HepG2 (cell line): ENCODE results near the gene PLD1. TPM values are rescaled to one million over a fixed set of nuclear protein-coding genes. Genes with fewer than 3 reads are reported as not detected.

Experiments
- BHLHE40 ChIP-seq: IDR thresholded peaks from 2 replicates; pipeline ENCODE4 v1.6.1; 2011; ENCODE audit warnings: low read length, improper control_type of control experiment
- CC2D1A ChIP-seq: sonication (generic); formaldehyde crosslinking; IDR thresholded peaks from 2 replicates; pipeline ENCODE4 v1.8.1; 2023; ENCODE audit warnings: mild to moderate bottlenecking, missing genetic modification reagents
- CHD4 ChIP-seq: fragments of 200-600 bp; sonication (generic); IDR thresholded peaks from 2 replicates; pipeline ENCODE4 v1.7.0; 2017; ENCODE audit warnings: mild to moderate bottlenecking, low read length, borderline replicate concordance
- CREM ChIP-seq, 2 experiments: sonication (generic) in 1 of 2; formaldehyde crosslinking in 1 of 2; IDR thresholded peaks; 2 replicates each; pipeline versions ENCODE4 v1.4.0 to v1.6.1; 2016 to 2020; ENCODE audit warnings: antibody characterized with exemption in 1 of 2, mild to moderate bottlenecking in 1 of 2, missing genetic modification reagents in 1 of 2
- CSRNP1 ChIP-seq: sonication (generic); formaldehyde crosslinking; IDR thresholded peaks from 2 replicates; pipeline ENCODE4 v1.8.1; 2023; ENCODE audit warnings: mild to moderate bottlenecking, missing genetic modification reagents
- DMTF1 ChIP-seq: sonication (generic); formaldehyde crosslinking; IDR thresholded peaks from 2 replicates; pipeline ENCODE4 v1.4.0; 2020; ENCODE audit warnings: mild to moderate bottlenecking, missing genetic modification reagents
- FOXA3 ChIP-seq: IDR thresholded peaks from 2 replicates; pipeline ENCODE4 v1.6.1; 2016; ENCODE audit warnings: missing genetic modification reagents, missing compliant biosample characterization
- FOXO1 ChIP-seq: sonication (generic); formaldehyde crosslinking; IDR thresholded peaks from 2 replicates; pipeline ENCODE4 v1.4.0; 2020; ENCODE audit warnings: missing genetic modification reagents
- HDAC2 ChIP-seq: sonication (generic); formaldehyde crosslinking; IDR thresholded peaks from 2 replicates; pipeline ENCODE4 v1.4.0; 2020; ENCODE audit warnings: missing genetic modification reagents
- KMT2A ChIP-seq: sonication (generic); formaldehyde crosslinking; IDR thresholded peaks from 2 replicates; pipeline ENCODE4 v1.4.0; 2020; ENCODE audit warnings: missing genetic modification reagents
- PRDM4 ChIP-seq: sonication (generic); formaldehyde crosslinking; IDR thresholded peaks from 2 replicates; pipeline ENCODE4 v1.9.0; 2021; ENCODE audit warnings: missing genetic modification reagents, borderline replicate concordance
- PRMT3 ChIP-seq: sonication (generic); formaldehyde crosslinking; IDR thresholded peaks from 2 replicates; pipeline ENCODE4 v1.8.1; 2022; ENCODE audit warnings: low read depth, mild to moderate bottlenecking, moderate library complexity, missing genetic modification reagents, borderline replicate concordance
- RCOR2 ChIP-seq: IDR thresholded peaks from 2 replicates; pipeline ENCODE4 v1.6.1; 2016; ENCODE audit warnings: missing biosample characterization, missing genetic modification reagents
- STAG1 ChIP-seq: sonication (generic); formaldehyde crosslinking; IDR thresholded peaks from 2 replicates; pipeline ENCODE4 v1.4.0; 2020; ENCODE audit warnings: missing genetic modification reagents
- THAP8 ChIP-seq: sonication (generic); formaldehyde crosslinking; IDR thresholded peaks from 2 replicates; pipeline ENCODE4 v1.5.1; 2020; ENCODE audit warnings: missing genetic modification reagents, mild to moderate bottlenecking, borderline replicate concordance
- ZBTB3 ChIP-seq: sonication (generic); formaldehyde crosslinking; IDR thresholded peaks from 2 replicates; pipeline ENCODE4 v1.4.0; 2020; ENCODE audit warnings: low read depth, mild to moderate bottlenecking, moderate library complexity, missing genetic modification reagents, borderline replicate concordance
- ZNF121 ChIP-seq: sonication (generic); formaldehyde crosslinking; IDR thresholded peaks from 2 replicates; pipeline ENCODE4 v1.5.0; 2020; ENCODE audit warnings: mild to moderate bottlenecking, missing genetic modification reagents
- ZNF264 ChIP-seq: sonication (generic); formaldehyde crosslinking; IDR thresholded peaks from 2 replicates; pipeline ENCODE4 v1.4.0; 2020; ENCODE audit warnings: missing genetic modification reagents
- ZNF558 ChIP-seq: sonication (generic); formaldehyde crosslinking; IDR thresholded peaks from 2 replicates; pipeline ENCODE4 v1.9.0; 2022; ENCODE audit warnings: mild to moderate bottlenecking, missing genetic modification reagents, borderline replicate concordance
- ZNF572 ChIP-seq: sonication (generic); formaldehyde crosslinking; IDR thresholded peaks from 2 replicates; pipeline ENCODE4 v1.5.1; 2020; ENCODE audit warnings: mild to moderate bottlenecking, missing genetic modification reagents
- ZNF768 ChIP-seq: sonication (generic); formaldehyde crosslinking; IDR thresholded peaks from 2 replicates; pipeline ENCODE4 v1.4.0; 2020; ENCODE audit warnings: missing genetic modification reagents
- ZNF775 ChIP-seq: sonication (generic); formaldehyde crosslinking; IDR thresholded peaks from 2 replicates; pipeline ENCODE4 v1.4.0; 2020; ENCODE audit warnings: missing genetic modification reagents, mild to moderate bottlenecking, moderate library complexity, borderline replicate concordance
- ZNF777 ChIP-seq: sonication (generic); formaldehyde crosslinking; IDR thresholded peaks from 2 replicates; pipeline ENCODE4 v1.4.0; 2020; ENCODE audit warnings: missing genetic modification reagents
- polyA plus RNA-seq, 8 experiments: library from polyadenylated mRNA; depleted of rRNA in 3 of 8; stranded (reverse) in 7 of 8; unstranded in 1 of 8; fragments of >200 nt; fragmentation: Illumina TruSeq in 4 of 8; extraction: Trizol in 4 of 8; gene quantifications; 2 replicates each; pipeline versions ENCODE4 v1.2.1 to v1.2.3, GENCODE V29; 2011 to 2016; ENCODE audit warnings: low read depth in 4 of 8, missing spikeins in 1 of 8, mixed read lengths in 1 of 8; ENCODE audit not compliant: insufficient read depth in 1 of 8
- total RNA-seq, 5 experiments: library from RNA; depleted of rRNA; stranded (reverse); fragments of >200 nt; fragmentation: Illumina TruSeq; extraction: Trizol; gene quantifications; 2 replicates each; pipeline ENCODE4 v1.2.3, GENCODE V29; 2016; ENCODE audit warnings: low read depth in 1 of 5

PLD1 gene
- total and polyA plus RNA-seq, 2 of the 13 experiments (the other 11 are each of a cell fraction or from before 2014, with no cell fraction given), result 27.1 to 59.4 TPM

- no peak for TF ChIP-seq PRDM4 (CRISPR knock-in tag)
- no peak for TF ChIP-seq ZNF768 (CRISPR knock-in tag)
- no peak for TF ChIP-seq ZNF572 (CRISPR knock-in tag)
- 0 out of 2 replicates have a peak, but pooled peaks have one; percentile 19 for TF ChIP-seq ZNF121 (CRISPR knock-in tag)
- TF ChIP-seq DMTF1 (CRISPR knock-in tag), result no peak
- TF ChIP-seq ZNF777, result no peak
- peak; percentile 98 for TF ChIP-seq CREM (IDR thresholded peaks at IDR 0.05)
- TF ChIP-seq CREM (CRISPR knock-in tag; IDR thresholded peaks at IDR 0.05), result no peak
- 0 out of 2 replicates have a peak, but pooled peaks have one; percentile 19 for TF ChIP-seq BHLHE40
- no peak for TF ChIP-seq KMT2A (CRISPR knock-in tag)
- peak; percentile 91 for TF ChIP-seq HDAC2 (CRISPR knock-in tag)
- peak; percentile 81 for TF ChIP-seq RCOR2
- TF ChIP-seq ZNF775 (CRISPR knock-in tag), result peak; percentile 62; the same call in 1 of the 2 replicates
- TF ChIP-seq CHD4, result peak; percentile 65; the same call in 1 of the 2 replicates
- TF ChIP-seq ZNF558 (CRISPR knock-in tag), result no peak
- TF ChIP-seq FOXO1 (CRISPR knock-in tag), result peak; percentile 99
- TF ChIP-seq CC2D1A, result no peak
- no peak; the same call in 1 of the 2 replicates for TF ChIP-seq CSRNP1 (CRISPR knock-in tag)
- TF ChIP-seq FOXA3 (CRISPR knock-in tag), result peak; percentile 100
- no peak for TF ChIP-seq PRMT3
- no peak for TF ChIP-seq THAP8
- TF ChIP-seq ZBTB3 (CRISPR knock-in tag), result peak; percentile 52; the same call in 1 of the 2 replicates
- TF ChIP-seq STAG1 (CRISPR knock-in tag), result peak; percentile 34; the same call in 1 of the 2 replicates
- no peak; the same call in 1 of the 2 replicates for TF ChIP-seq ZNF264
Measured at GRCh38 chr3:171840811-171841619, 30.7 kb upstream of the PLD1 start (continued).
